ENCODE results near the gene ELAPOR1.

The ELAPOR1 gene

GRCh38 chr1:109111386-109112055, 2.4 kb upstream of the ELAPOR1 start:
- no peak for DNase-seq
- Mint-ChIP-seq H3K4me3 (no peak overlapping the region), H3K36me3 (no peaks in the 10 kb centered on the region), H3K4me1 (peaks cover 26 to 32% of the 10 kb centered on the region in 2 donors), H3K9me3 (no peaks in the 10 kb centered on the region), H3K27me3 (peaks cover 20 to 28% of the 10 kb centered on the region in 2 donors), H3K27ac (no peak overlapping the region)
- no peak for ATAC-seq (replicated peaks)

- peaks cover 20 to 28% of the 10 kb centered on the region in 2 donors for H3K27me3 Mint-ChIP-seq
- no peaks in the 10 kb centered on the region for H3K36me3 Mint-ChIP-seq
- peak; percentile 36 to 42 for ATAC-seq (replicated peaks)
- peaks cover 26 to 32% of the 10 kb centered on the region in 2 donors for H3K4me1 Mint-ChIP-seq
- no peaks in the 10 kb centered on the region for H3K9me3 Mint-ChIP-seq
- peak overlapping the region; percentile 83 for H3K4me3 Mint-ChIP-seq
- H3K27ac Mint-ChIP-seq = peak overlapping the region; percentile 92
- DNase-seq = no peak
These were observed 1.8 kb upstream of the ELAPOR1 start for GRCh38 chr1:109112056-109112651.

- Mint-ChIP-seq H3K4me3 (peak overlapping the region; percentile 83), H3K27ac (peak overlapping the region; percentile 92), H3K9me3 (no peaks in the 10 kb centered on the region), H3K27me3 (peaks cover 20 to 33% of the 10 kb centered on the region in 2 donors), H3K36me3 (no peaks in the 10 kb centered on the region), H3K4me1 (peaks cover 26 to 32% of the 10 kb centered on the region in 2 donors)
- peak; percentile 71 for DNase-seq
- ATAC-seq (replicated peaks) = peak; percentile 69 to 72
These were observed 1.1 kb upstream of the ELAPOR1 start for GRCh38 chr1:109112652-109113285.

- H3K27me3 Mint-ChIP-seq = peaks cover 25 to 43% of the 10 kb centered on the region in 2 donors
- ATAC-seq (replicated peaks) = no peak
- no peaks in the 10 kb centered on the region for H3K36me3 Mint-ChIP-seq
- H3K27ac Mint-ChIP-seq = peak overlapping the region; percentile 84
- H3K4me3 Mint-ChIP-seq = peak overlapping the region; percentile 83
- H3K4me1 Mint-ChIP-seq = peaks cover 26 to 32% of the 10 kb centered on the region in 2 donors
- no peaks in the 10 kb centered on the region for H3K9me3 Mint-ChIP-seq
- no peak for DNase-seq
These were observed 393 bp downstream of the ELAPOR1 start for GRCh38 chr1:109114342-109114674.

- peaks cover 23 to 43% of the 10 kb centered on the region in 2 donors for H3K27me3 Mint-ChIP-seq
- H3K27ac Mint-ChIP-seq = no peak overlapping the region
- H3K4me3 Mint-ChIP-seq = no peak overlapping the region
- ATAC-seq (replicated peaks) = no peak
- H3K4me1 Mint-ChIP-seq = peaks cover 18 to 26% of the 10 kb centered on the region in 2 donors
- H3K9me3 Mint-ChIP-seq = no peaks in the 10 kb centered on the region
- DNase-seq = no peak
- no peaks in the 10 kb centered on the region for H3K36me3 Mint-ChIP-seq
These were observed 1.8 kb downstream of the ELAPOR1 start for GRCh38 chr1:109115685-109116084.

- H3K4me3 Mint-ChIP-seq = no peak overlapping the region
- H3K27ac Mint-ChIP-seq = no peak overlapping the region
- H3K27me3 Mint-ChIP-seq = peaks cover 20 to 43% of the 10 kb centered on the region in 2 donors
These were observed 2.4 kb downstream of the ELAPOR1 start for GRCh38 chr1:109116286-109116685.

GRCh38 chr1:109118089-109118488, 4.2 kb downstream of the ELAPOR1 start:
- Mint-ChIP-seq H3K4me3 (no peak overlapping the region), H3K4me1 (peaks cover 12 to 15% of the 10 kb centered on the region in 2 donors), H3K9me3 (no peaks in the 10 kb centered on the region), H3K36me3 (no peaks in the 10 kb centered on the region), H3K27ac (no peak overlapping the region), H3K27me3 (peaks cover 15 to 38% of the 10 kb centered on the region in 2 donors)
- ATAC-seq (replicated peaks) = no peak
- DNase-seq = no peak

More at GRCh38 chr1:109116286-109116685, 2.4 kb downstream of the ELAPOR1 start:
- Mint-ChIP-seq H3K36me3 (no peaks in the 10 kb centered on the region), H3K9me3 (no peaks in the 10 kb centered on the region), H3K4me1 (peaks cover 18 to 26% of the 10 kb centered on the region in 2 donors)
- ATAC-seq (replicated peaks) (no peak), DNase-seq (no peak)

- peaks cover 6 to 29% of the 10 kb centered on the region in 2 donors for H3K27me3 Mint-ChIP-seq
- H3K36me3 Mint-ChIP-seq = no peaks in the 10 kb centered on the region
- no peak for DNase-seq
- H3K9me3 Mint-ChIP-seq = no peaks in the 10 kb centered on the region
- ATAC-seq (replicated peaks) = no peak
- peaks cover 0 to 2% of the 10 kb centered on the region in 2 donors for H3K4me1 Mint-ChIP-seq
- H3K27ac Mint-ChIP-seq = no peak overlapping the region
- H3K4me3 Mint-ChIP-seq = no peak overlapping the region
These were observed 6.4 kb downstream of the ELAPOR1 start for GRCh38 chr1:109120356-109120755.

- DNase-seq (no peak), ATAC-seq (replicated peaks) (no peak)
- Mint-ChIP-seq H3K27me3 (no peaks in the 10 kb centered on the region), H3K4me3 (no peak overlapping the region), H3K27ac (no peak overlapping the region), H3K36me3 (no peaks in the 10 kb centered on the region), H3K4me1 (peaks cover 16 to 19% of the 10 kb centered on the region in 2 donors), H3K9me3 (no peaks in the 10 kb centered on the region)
These were observed 17.1 kb downstream of the ELAPOR1 start for GRCh38 chr1:109131059-109131458.

GRCh38 chr1:109131800-109132199, 17.9 kb downstream of the ELAPOR1 start:
- ATAC-seq (replicated peaks) (no peak), DNase-seq (no peak)
- Mint-ChIP-seq H3K27me3 (no peaks in the 10 kb centered on the region), H3K4me1 (peaks cover 17 to 19% of the 10 kb centered on the region in 2 donors), H3K9me3 (no peaks in the 10 kb centered on the region), H3K36me3 (no peaks in the 10 kb centered on the region), H3K27ac (no peak overlapping the region), H3K4me3 (no peak overlapping the region)

GRCh38 chr1:109133002-109133706, 19.2 kb downstream of the ELAPOR1 start:
- H3K27ac Mint-ChIP-seq = no peak overlapping the region
- DNase-seq = no peak
- no peaks in the 10 kb centered on the region for H3K9me3 Mint-ChIP-seq
- H3K4me3 Mint-ChIP-seq = no peak overlapping the region
- H3K27me3 Mint-ChIP-seq = no peaks in the 10 kb centered on the region
- peaks cover 17 to 19% of the 10 kb centered on the region in 2 donors for H3K4me1 Mint-ChIP-seq
- no peaks in the 10 kb centered on the region for H3K36me3 Mint-ChIP-seq
- no peak for ATAC-seq (replicated peaks)

- Mint-ChIP-seq H3K27me3 (no peaks in the 10 kb centered on the region), H3K4me1 (peaks cover 17 to 19% of the 10 kb centered on the region in 2 donors), H3K4me3 (peak overlapping the region; percentile 9 to 28), H3K9me3 (no peaks in the 10 kb centered on the region), H3K27ac (peak overlapping the region; percentile 81), H3K36me3 (no peaks in the 10 kb centered on the region)
- peak; percentile 93 to 94 for ATAC-seq (replicated peaks)
- DNase-seq = peak; percentile 13
These were observed 19.9 kb downstream of the ELAPOR1 start for GRCh38 chr1:109133815-109134214.

- peak overlapping the region; percentile 81 for H3K27ac Mint-ChIP-seq
- no peaks in the 10 kb centered on the region for H3K9me3 Mint-ChIP-seq
- no peaks in the 10 kb centered on the region for H3K27me3 Mint-ChIP-seq
- H3K4me3 Mint-ChIP-seq = peak overlapping the region; percentile 29 to 30
- ATAC-seq (replicated peaks) (peak; percentile 72 to 79), DNase-seq (peak; percentile 13)
- H3K4me1 Mint-ChIP-seq = peaks cover 17 to 19% of the 10 kb centered on the region in 2 donors
- no peaks in the 10 kb centered on the region for H3K36me3 Mint-ChIP-seq
These were observed 20.5 kb downstream of the ELAPOR1 start for GRCh38 chr1:109134423-109134822.

- H3K4me3 Mint-ChIP-seq = no peak overlapping the region
- DNase-seq (no peak), ATAC-seq (replicated peaks) (no peak)
- no peaks in the 10 kb centered on the region for H3K36me3 Mint-ChIP-seq
- no peak overlapping the region for H3K27ac Mint-ChIP-seq
- no peaks in the 10 kb centered on the region for H3K9me3 Mint-ChIP-seq
- no peaks in the 10 kb centered on the region for H3K27me3 Mint-ChIP-seq
- peaks cover 17 to 19% of the 10 kb centered on the region in 2 donors for H3K4me1 Mint-ChIP-seq
These were observed 22.0 kb downstream of the ELAPOR1 start for GRCh38 chr1:109135940-109136339.

Measured in stimulated activated naive B cell treated with anti-CD40 and anti-IgM and Interleukin-4, amounts not matched to agents 10 μg/mL and 1 μg/mL and 100 μg/mL, for 72 hours (primary cell).